HCEC 1CT (cell line): ENCODE results near the gene PCAT6.
A peak's percentile ranks its signal among the peaks of the same experiment; 100 is the strongest.
"Not testable (repeated sequence)": the region's sequence is repeated elsewhere in the genome, so short reads cannot be mapped to it uniquely, and the experiment has no call there.

ENCODE experiments used
- DNase-seq: peaks from one replicate; pipeline ENCODE4 v3.0.0-alpha.2; 2017

The PCAT6 gene

GRCh38 chr1:202807926-202808757 lies 2.6 kb upstream of the PCAT6 start, which contains the start of gene KDM5B:
Gene KDM5B (minus strand): TSS chr1:202808421. CDS start chr1:202808305, 116 bp downstream.
- DNase-seq = peak; percentile 67

- DNase-seq = no peak
These were observed 1.1 kb upstream of the PCAT6 start for GRCh38 chr1:202809597-202810159.

GRCh38 chr1:202810193-202810614 lies 550 bp upstream of the PCAT6 start:
- DNase-seq = no peak

- DNase-seq = no peak
These were observed 782 bp downstream of the PCAT6 start for GRCh38 chr1:202811296-202812175.

GRCh38 chr1:202812176-202813026 lies 1.6 kb downstream of the PCAT6 start:
- no peak for DNase-seq

GRCh38 chr1:202815120-202815519 lies 4.4 kb downstream of the PCAT6 start:
- no peak for DNase-seq

- no peak for DNase-seq
These were observed 8.1 kb downstream of the PCAT6 start for GRCh38 chr1:202818819-202819218.

GRCh38 chr1:202821467-202821866 lies 10.7 kb downstream of the PCAT6 start:
- no peak for DNase-seq

- no peak for DNase-seq
These were observed 15.0 kb downstream of the PCAT6 start for GRCh38 chr1:202825748-202826147.

GRCh38 chr1:202829223-202829622 lies 18.5 kb downstream of the PCAT6 start:
- DNase-seq = not testable (repeated sequence)

- no peak for DNase-seq
These were observed 21.2 kb downstream of the PCAT6 start for GRCh38 chr1:202831906-202832305.

- no peak for DNase-seq
These were observed 24.2 kb downstream of the PCAT6 start for GRCh38 chr1:202834771-202835547.

- DNase-seq = no peak
These were observed 24.9 kb downstream of the PCAT6 start for GRCh38 chr1:202835548-202836072.

GRCh38 chr1:202836623-202837403 lies 26.1 kb downstream of the PCAT6 start:
- no peak for DNase-seq

- no peak for DNase-seq
These were observed 27.1 kb downstream of the PCAT6 start for GRCh38 chr1:202837746-202838262.

GRCh38 chr1:202843081-202843480 lies 32.3 kb downstream of the PCAT6 start:
- DNase-seq = no peak

GRCh38 chr1:202844259-202844658 lies 33.5 kb downstream of the PCAT6 start:
- DNase-seq = no peak

GRCh38 chr1:202844935-202845334 lies 34.2 kb downstream of the PCAT6 start:
- no peak for DNase-seq

GRCh38 chr1:202848191-202848542 lies 37.4 kb downstream of the PCAT6 start:
- DNase-seq = no peak
